Measurements from ENCODE around the gene KIAA1958. TPM values are rescaled to one million over a fixed set of nuclear protein-coding genes. Genes with fewer than 3 reads are reported as not detected.

The KIAA1958 gene
- total and polyA plus RNA-seq, 2 of the 8 experiments (the other 6 are each of a cell fraction or from before 2014, with no cell fraction given) = 11.4 to 43.8 TPM

- Histone ChIP-seq H2BK5ac (ENCODE audit: low read depth, low read length) (no peak overlapping the region), H3K27ac (ENCODE audit: low read depth, low read length) (no peak overlapping the region), H2AFZ (ENCODE audit: low read length) (no peak overlapping the region), H3K14ac (ENCODE audit: insufficient read length) (no peak overlapping the region), H3K4me3 (ENCODE audit: extremely low read depth in 1 of 4, insufficient read depth in 2 of 4, low read depth in 3 of 4, low read length in 4 of 4) (no peak overlapping the region), H3K18ac (ENCODE audit: extremely low read depth, low read length) (no peak overlapping the region), H3K23me2 (ENCODE audit: low read depth, low read length) (no peaks in the 10 kb centered on the region), H2BK12ac (ENCODE audit: low read depth, low read length) (no peak overlapping the region), H2BK20ac (ENCODE audit: low read length) (no peak overlapping the region), H3K79me2 (ENCODE audit: control insufficient read depth in 1 of 2, insufficient read depth in 2 of 2, low read length in 2 of 2) (0 out of 4 replicates have a peak, but pooled peaks cover 0 to 4% of the 10 kb centered on the region in 2 experiments), H4K5ac (ENCODE audit: insufficient read length, low read depth, low read length) (no peak overlapping the region), H3K27me3 (replicated peaks in 1 of 4; ENCODE audit: control insufficient read depth in 3 of 4, extremely low read depth in 1 of 4, insufficient read depth in 3 of 4, low read length in 3 of 4) (no peaks in the 10 kb centered on the region), H3K4ac (replicated peaks; ENCODE audit: insufficient read length, low read depth, low read length) (no peak overlapping the region), H4K20me1 (replicated peaks in 1 of 2; ENCODE audit: control insufficient read depth in 1 of 2, insufficient read depth in 2 of 2, low read length in 2 of 2) (no peaks in the 10 kb centered on the region), H3K9ac (replicated peaks in 1 of 4; ENCODE audit: extremely low read depth in 1 of 4, low read depth in 3 of 4, low read length in 3 of 4) (no peak overlapping the region), H3K23ac (ENCODE audit: insufficient read length) (no peak overlapping the region), H3K56ac (replicated peaks; ENCODE audit: insufficient read length, low read depth, low read length) (no peak overlapping the region), H3K79me1 (ENCODE audit: low read depth, low read length) (no peaks in the 10 kb centered on the region), H2BK15ac (ENCODE audit: low read length) (no peak overlapping the region), H3K9me3 (ENCODE audit: insufficient read depth in 2 of 2, low read depth in 1 of 2, low read length in 1 of 2) (peaks cover 5 to 6% of the 10 kb centered on the region in 2 experiments; a peak in 2 of 4 replicates), H3K36me3 (ENCODE audit: control insufficient read depth in 2 of 4, insufficient read depth in 4 of 4, low read length in 3 of 4) (peaks cover 0 to 11% (median 1%) of the 10 kb centered on the region in 4 experiments; a peak in 3 of 8 replicates), H4K91ac (replicated peaks; ENCODE audit: insufficient read length, low read length) (no peak overlapping the region), H2AK5ac (ENCODE audit: low read depth, low read length) (no peak overlapping the region), H3K4me2 (ENCODE audit: insufficient read depth in 1 of 2, low read depth in 2 of 2, low read length in 2 of 2) (no peak overlapping the region), H4K8ac (ENCODE audit: extremely low read depth, insufficient read depth, low read length) (no peak overlapping the region), H2BK120ac (replicated peaks; ENCODE audit: low read depth, low read length) (no peak overlapping the region), H3K4me1 (replicated peaks in 1 of 4; ENCODE audit: control insufficient read depth in 3 of 4, insufficient read depth in 4 of 4, low read length in 3 of 4) (no peaks in the 10 kb centered on the region)
- FAIRE-seq = no peak
- 97% methylated on average over 3 of the region's 3 CpGs; no CpG with 5 or more reads in 1 of the 2 experiments for WGBS, 2 experiments (ENCODE audit: extremely low coverage in 1 of 2, insufficient coverage in 1 of 2, insufficient read length in 1 of 2, insufficient replicate concordance in 2 of 2, low coverage in 1 of 2, low lambda C conversion rate in 2 of 2, missing lambda C conversion rate in 1 of 2)
- DNase-seq (ENCODE audit: low read depth in 1 of 2, low spot score in 2 of 2) = no peak
- no peak for TF ChIP-seq TAF7 (optimal IDR thresholded peaks at IDR 0.05; ENCODE audit: borderline replicate concordance, low read depth, low read length)
- no peak for TF ChIP-seq EGR1 (IDR thresholded peaks at IDR 0.05; ENCODE audit: borderline replicate concordance, low read depth, low read length)
- TF ChIP-seq RBBP5 (IDR thresholded peaks at IDR 0.05; ENCODE audit: borderline replicate concordance, low read depth, low read length) = no peak
- TF ChIP-seq CTBP2 (IDR thresholded peaks at IDR 0.05; ENCODE audit: borderline replicate concordance, insufficient read depth, insufficient read length, low read length) = no peak
- no peak for TF ChIP-seq SP2 (IDR thresholded peaks at IDR 0.05; ENCODE audit: low read length)
- no peak for TF ChIP-seq JUN (IDR thresholded peaks at IDR 0.05; ENCODE audit: low read depth, low read length)
- no peak for TF ChIP-seq E2F6 (IDR thresholded peaks at IDR 0.05)
- no peak for TF ChIP-seq RFX5 (IDR thresholded peaks at IDR 0.05; ENCODE audit: borderline replicate concordance, low read depth, low read length)
- no peak for TF ChIP-seq SAP30 (IDR thresholded peaks at IDR 0.05; ENCODE audit: insufficient read depth, insufficient replicate concordance, low read length)
- TF ChIP-seq POLR2AphosphoS5 (IDR thresholded peaks at IDR 0.05; ENCODE audit: low read depth, low read length) = no peak
- no peak for TF ChIP-seq POLR2A (IDR thresholded peaks at IDR 0.05; ENCODE audit: control extremely low read depth in 1 of 2, low read depth in 2 of 2, low read length in 2 of 2)
- no peak for TF ChIP-seq EP300 (IDR thresholded peaks at IDR 0.05; ENCODE audit: borderline replicate concordance in 1 of 2, low read depth in 2 of 2, low read length in 2 of 2)
- TF ChIP-seq JUND (IDR thresholded peaks at IDR 0.05; ENCODE audit: low read length) = no peak
- no peak for TF ChIP-seq RXRA (IDR thresholded peaks at IDR 0.05; ENCODE audit: insufficient read depth, low read depth, low read length)
- POLR2A ChIA-PET (ENCODE audit: partially characterized antibody) = no interaction called here
- CTCF ChIA-PET (ENCODE audit: partially characterized antibody) = no interaction called here
These were observed 161.0 kb downstream of the KIAA1958 start for GRCh38 chr9:112647596-112647995.

Measured in H1 (cell line).